Right lobe of liver (tissue), 6 donors: Measurements from ENCODE around the gene PLS1. TPM values are rescaled to one million over a fixed set of nuclear protein-coding genes. Genes with fewer than 3 reads are reported as not detected.
A peak's percentile ranks its signal among the peaks of the same experiment; 100 is the strongest.

ENCODE experiments used
- ATAC-seq, 4 donors: fragments of 200-7000 bp; cut with Tn5 transposase; one replicate each; pipeline ENCODE4 v1.9.1; 2020; ENCODE audit warnings: mild to moderate bottlenecking in 4 of 4, moderate library complexity in 4 of 4
- DNase-seq, 3 donors: peaks; one replicate each; pipeline ENCODE4 v3.0.0-alpha.2; 2020
- H3K27ac ChIP-seq, 3 donors: fragments of 200-600 bp; one replicate each; pipeline ENCODE4 v1.8.0; 2022
- H3K27me3 ChIP-seq, 2 donors: fragments of 200-600 bp; one replicate each; pipeline ENCODE4 v1.8.0; 2022
- H3K36me3 ChIP-seq, 4 donors: fragments of 200-600 bp; sonication (generic) in 1 of 4; one replicate each; pipeline versions ENCODE4 v1.5.1 to v1.8.0; 2017 to 2022; ENCODE audit warnings: control low read depth in 1 of 4
- H3K4me1 ChIP-seq, 4 donors: fragments of 200-600 bp; sonication (generic) in 1 of 4; one replicate each; pipeline versions ENCODE4 v1.5.1 to v1.8.0; 2017 to 2022; ENCODE audit warnings: control low read depth in 1 of 4
- H3K4me3 ChIP-seq, 3 donors: fragments of 200-600 bp; one replicate each; pipeline ENCODE4 v1.8.0; 2022
- H3K9me3 ChIP-seq, 4 donors: fragments of 200-600 bp; sonication (generic) in 1 of 4; one replicate each; pipeline versions ENCODE4 v1.5.1 to v1.8.0; 2017 to 2022; ENCODE audit warnings: control low read depth in 1 of 4
- POLR2A ChIP-seq: fragments of 450-650 bp; IDR thresholded peaks from one replicate; pipeline ENCODE4 v1.6.1; 2017; ENCODE audit warnings: antibody characterized with exemption, mild to moderate bottlenecking
- WGBS: methylation state at CpG from one replicate; pipeline ENCODE4 v1.1.6; 2018; ENCODE audit warnings: low coverage, low lambda C conversion rate; ENCODE audit not compliant: insufficient coverage; ENCODE audit errors: missing lambda C conversion rate; 5-methylcytosine and 5-hydroxymethylcytosine counted together
- intact Hi-C, 2 donors: fragments of 100-400 bp; cut with DNase I; formaldehyde crosslinking; loops; one replicate each; pipeline versions ENCODE4 v1.11.2 to v1.14.1; 2022
- total RNA-seq, 6 experiments: library from RNA; depleted of rRNA in 2 of 6; stranded (reverse); fragments of >200 nt in 2 of 6; fragmentation: NEBNext Ultra II Directional in 3 of 6; extraction: Animal tissue kit (Norgen Biotek cat#: 25700) in 3 of 6; gene quantifications; one replicate each; pipeline versions ENCODE4 v1.1.0 to v1.2.4, GENCODE V29; 2016 to 2023
- TF ChIP-seq, protein P1 (sequence below), 4 donors: fragments of 200-600 bp in 3 of 4; fragments of 450-650 bp in 1 of 4; IDR thresholded peaks; one replicate each; pipeline versions ENCODE4 v1.5.1 to v1.8.0; 2016 to 2022; ENCODE audit warnings: antibody characterized with exemption in 4 of 4, mild to moderate bottlenecking in 2 of 4
- donor health status: DM: no; HTN: yes; CAD: no.
- donor health status: DM: no; HTN: no; CAD: no.
- donor health status: DM: no; HTN: no; CAD: no.
- donor health status: DM: no; HTN: yes; CAD: no.
- donor health status: DM: no; HTN: yes; CAD: no.

PLS1 gene
- total RNA-seq, 6 experiments from 2014 or later: 13.0 to 30.5 (median 18.2) TPM

DNA sequence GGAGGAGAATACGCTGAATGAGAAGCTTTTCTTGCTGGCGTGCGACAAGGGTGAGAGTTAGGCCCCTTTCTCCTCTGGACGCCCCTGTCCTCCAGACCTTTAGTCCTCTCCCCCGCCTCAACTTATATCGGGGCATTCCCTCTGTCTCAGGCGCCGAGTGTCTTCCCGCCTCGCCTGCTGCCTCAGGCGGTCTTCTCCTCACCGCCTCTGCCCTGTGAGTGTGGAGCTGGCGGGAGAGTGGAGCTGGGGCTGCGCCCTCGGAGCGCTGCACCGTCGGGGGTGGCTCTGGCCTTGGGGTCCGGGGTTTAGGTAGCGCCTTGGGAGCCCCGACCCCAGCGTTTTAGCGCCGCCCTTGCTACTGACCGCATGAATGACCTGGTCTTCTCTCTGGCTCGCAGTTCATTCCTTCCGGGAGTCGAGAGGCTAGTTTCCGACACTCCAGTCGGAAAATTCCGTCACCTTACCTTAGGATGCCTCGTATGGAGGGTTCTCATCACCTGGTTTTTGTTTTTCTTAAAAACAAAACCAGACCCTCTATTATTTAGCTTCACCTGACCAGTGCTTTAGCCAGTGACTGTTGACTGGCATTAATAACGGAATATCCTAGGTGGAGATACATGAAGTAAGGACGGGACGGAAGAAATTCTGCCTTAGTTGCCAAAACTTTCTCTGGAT lies 128.6 kb downstream of the PLS1 start:
- Histone ChIP-seq H3K4me1 (no peaks in the 10 kb centered on the region), H3K27ac (peak overlapping the region in 2 of 3 donors; percentile 34 to 53), H3K36me3 (no peaks in the 10 kb centered on the region), H3K4me3 (peak overlapping the region; percentile 49 to 56 (median 55)), H3K9me3 (no peaks in the 10 kb centered on the region), H3K27me3 (peaks cover 0 to 11% of the 10 kb centered on the region in 2 donors)
- peak; percentile 28 to 42 (median 36) for ATAC-seq
- DNase-seq: peak in 1 of 3 donors; percentile 30
- 11% methylated on average over 20 of the region's 35 CpGs for WGBS
- intact Hi-C loops: no loop called here
- TF ChIP-seq, protein P1, sequence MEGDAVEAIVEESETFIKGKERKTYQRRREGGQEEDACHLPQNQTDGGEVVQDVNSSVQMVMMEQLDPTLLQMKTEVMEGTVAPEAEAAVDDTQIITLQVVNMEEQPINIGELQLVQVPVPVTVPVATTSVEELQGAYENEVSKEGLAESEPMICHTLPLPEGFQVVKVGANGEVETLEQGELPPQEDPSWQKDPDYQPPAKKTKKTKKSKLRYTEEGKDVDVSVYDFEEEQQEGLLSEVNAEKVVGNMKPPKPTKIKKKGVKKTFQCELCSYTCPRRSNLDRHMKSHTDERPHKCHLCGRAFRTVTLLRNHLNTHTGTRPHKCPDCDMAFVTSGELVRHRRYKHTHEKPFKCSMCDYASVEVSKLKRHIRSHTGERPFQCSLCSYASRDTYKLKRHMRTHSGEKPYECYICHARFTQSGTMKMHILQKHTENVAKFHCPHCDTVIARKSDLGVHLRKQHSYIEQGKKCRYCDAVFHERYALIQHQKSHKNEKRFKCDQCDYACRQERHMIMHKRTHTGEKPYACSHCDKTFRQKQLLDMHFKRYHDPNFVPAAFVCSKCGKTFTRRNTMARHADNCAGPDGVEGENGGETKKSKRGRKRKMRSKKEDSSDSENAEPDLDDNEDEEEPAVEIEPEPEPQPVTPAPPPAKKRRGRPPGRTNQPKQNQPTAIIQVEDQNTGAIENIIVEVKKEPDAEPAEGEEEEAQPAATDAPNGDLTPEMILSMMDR (IDR thresholded peaks at IDR 0.05): no peak
- TF ChIP-seq POLR2A: no peak

GRCh38 chr3:142725357-142725739 lies 129.2 kb downstream of the PLS1 start:
- DNase-seq (no peak), ATAC-seq (no peak)
- Histone ChIP-seq H3K9me3 (no peaks in the 10 kb centered on the region), H3K27me3 (peaks cover 0 to 11% of the 10 kb centered on the region in 2 donors), H3K4me3 (no peak overlapping the region), H3K4me1 (no peaks in the 10 kb centered on the region), H3K27ac (no peak overlapping the region), H3K36me3 (no peaks in the 10 kb centered on the region)
- TF ChIP-seq POLR2A: no peak
- TF ChIP-seq, protein P1 (IDR thresholded peaks at IDR 0.05): no peak
- WGBS: 44% methylated on average over 5 of the region's 5 CpGs
- intact Hi-C loops: no loop called here

DNA sequence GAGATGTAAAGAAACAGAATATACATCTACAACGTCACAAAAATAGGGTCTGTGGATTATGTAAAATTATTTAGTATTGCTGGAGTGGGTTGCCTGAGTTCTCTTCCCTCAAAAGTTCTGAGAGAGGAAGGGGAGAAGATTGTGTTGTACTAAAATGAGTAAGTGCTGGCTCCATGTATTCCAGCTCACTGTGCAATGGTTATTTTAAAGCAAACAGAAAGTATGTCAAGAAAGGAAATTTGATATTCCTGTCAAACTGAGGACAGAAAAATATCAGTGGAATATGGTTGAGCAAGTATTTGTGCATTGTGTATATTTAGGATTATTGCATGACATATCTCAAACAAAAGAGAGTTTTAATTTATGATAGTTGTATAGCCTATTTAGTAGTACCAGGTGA lies 129.8 kb downstream of the PLS1 start:
- Histone ChIP-seq H3K27ac (no peak overlapping the region), H3K36me3 (no peaks in the 10 kb centered on the region), H3K4me3 (no peak overlapping the region), H3K27me3 (peaks cover 0 to 11% of the 10 kb centered on the region in 2 donors), H3K4me1 (no peaks in the 10 kb centered on the region), H3K9me3 (no peaks in the 10 kb centered on the region)
- 38% methylated on average over 1 of the region's 1 CpG for WGBS
- no peak for DNase-seq
- TF ChIP-seq, protein P1 (IDR thresholded peaks at IDR 0.05): no peak
- TF ChIP-seq POLR2A: no peak
- intact Hi-C loops: no loop called here
- ATAC-seq: no peak

- H3K36me3 ChIP-seq: no peaks in the 10 kb centered on the region
- intact Hi-C loops: no loop called here
- 75% methylated on average over 2 of the region's 3 CpGs for WGBS
- ATAC-seq (no peak), DNase-seq (no peak)
- no peak for TF ChIP-seq POLR2A
- TF ChIP-seq, protein P1 (IDR thresholded peaks at IDR 0.05): no peak
- H3K27ac ChIP-seq: no peak overlapping the region
- H3K4me3 ChIP-seq: no peak overlapping the region
- no peaks in the 10 kb centered on the region for H3K9me3 ChIP-seq
- H3K27me3 ChIP-seq: no peaks in the 10 kb centered on the region
- no peaks in the 10 kb centered on the region for H3K4me1 ChIP-seq
These were observed 135.9 kb downstream of the PLS1 start for GRCh38 chr3:142732066-142732465.
